ENCODE results near the gene CHKB.

DNA sequence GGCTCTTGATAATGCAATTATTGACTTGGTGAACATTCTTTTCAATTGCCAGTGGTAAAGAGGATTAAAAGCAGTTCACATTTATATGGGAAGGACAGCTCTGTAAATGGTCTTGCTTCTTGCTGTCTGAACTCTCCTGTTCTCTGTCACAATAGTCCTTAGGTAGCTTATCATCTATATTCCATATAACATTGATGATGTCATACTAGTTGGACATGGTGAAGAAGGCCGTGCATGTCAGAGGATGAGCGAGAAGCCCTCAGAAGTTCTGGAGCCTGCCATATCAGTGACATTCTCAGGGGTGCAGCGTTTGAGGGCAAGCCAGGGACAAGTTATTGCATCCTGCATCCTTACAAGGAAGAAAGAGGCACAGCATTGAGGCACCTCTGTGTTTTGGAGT is 2.6 kb upstream of the CHKB start:
- TF ChIP-seq MAX (IDR thresholded peaks at IDR 0.05) (no peak), CEBPB (IDR thresholded peaks at IDR 0.05) (no peak), FOXM1 (IDR thresholded peaks at IDR 0.05; ENCODE audit: borderline replicate concordance, low read depth) (no peak), CREB1 (IDR thresholded peaks at IDR 0.05; ENCODE audit: low read depth) (no peak), EP300 (IDR thresholded peaks at IDR 0.05; ENCODE audit: borderline replicate concordance) (no peak)
- TF ChIP-seq, protein P1, sequence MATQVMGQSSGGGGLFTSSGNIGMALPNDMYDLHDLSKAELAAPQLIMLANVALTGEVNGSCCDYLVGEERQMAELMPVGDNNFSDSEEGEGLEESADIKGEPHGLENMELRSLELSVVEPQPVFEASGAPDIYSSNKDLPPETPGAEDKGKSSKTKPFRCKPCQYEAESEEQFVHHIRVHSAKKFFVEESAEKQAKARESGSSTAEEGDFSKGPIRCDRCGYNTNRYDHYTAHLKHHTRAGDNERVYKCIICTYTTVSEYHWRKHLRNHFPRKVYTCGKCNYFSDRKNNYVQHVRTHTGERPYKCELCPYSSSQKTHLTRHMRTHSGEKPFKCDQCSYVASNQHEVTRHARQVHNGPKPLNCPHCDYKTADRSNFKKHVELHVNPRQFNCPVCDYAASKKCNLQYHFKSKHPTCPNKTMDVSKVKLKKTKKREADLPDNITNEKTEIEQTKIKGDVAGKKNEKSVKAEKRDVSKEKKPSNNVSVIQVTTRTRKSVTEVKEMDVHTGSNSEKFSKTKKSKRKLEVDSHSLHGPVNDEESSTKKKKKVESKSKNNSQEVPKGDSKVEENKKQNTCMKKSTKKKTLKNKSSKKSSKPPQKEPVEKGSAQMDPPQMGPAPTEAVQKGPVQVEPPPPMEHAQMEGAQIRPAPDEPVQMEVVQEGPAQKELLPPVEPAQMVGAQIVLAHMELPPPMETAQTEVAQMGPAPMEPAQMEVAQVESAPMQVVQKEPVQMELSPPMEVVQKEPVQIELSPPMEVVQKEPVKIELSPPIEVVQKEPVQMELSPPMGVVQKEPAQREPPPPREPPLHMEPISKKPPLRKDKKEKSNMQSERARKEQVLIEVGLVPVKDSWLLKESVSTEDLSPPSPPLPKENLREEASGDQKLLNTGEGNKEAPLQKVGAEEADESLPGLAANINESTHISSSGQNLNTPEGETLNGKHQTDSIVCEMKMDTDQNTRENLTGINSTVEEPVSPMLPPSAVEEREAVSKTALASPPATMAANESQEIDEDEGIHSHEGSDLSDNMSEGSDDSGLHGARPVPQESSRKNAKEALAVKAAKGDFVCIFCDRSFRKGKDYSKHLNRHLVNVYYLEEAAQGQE (IDR thresholded peaks at IDR 0.05; ENCODE audit: low read depth) = no peak

Data from Ishikawa (cell line).